CD4-positive, alpha-beta T cell (primary cell): Measurements from ENCODE around the gene GAREM1. TPM values are rescaled to one million over a fixed set of nuclear protein-coding genes. Genes with fewer than 3 reads are reported as not detected.

Experiments
- ATAC-seq: fragments of 200-7000 bp; cut with Tn5 transposase; one replicate; pipeline ENCODE4 v1.10.0; 2022; ENCODE audit warnings: mild to moderate bottlenecking; ENCODE audit not compliant: poor library complexity
- CTCF ChIA-PET: fragments of 350-600 bp; sonication (Branson Sonifier 250); formaldehyde crosslinking; loops from one replicate; lab custom pipeline; 2021; ENCODE audit warnings: antibody characterized with exemption, inconsistent platforms; lab: Charles Lee
- POLR2A ChIA-PET: fragments of 350-600 bp; sonication (Branson Sonifier 250); formaldehyde crosslinking; loops from one replicate; lab custom pipeline; 2021; ENCODE audit warnings: antibody characterized with exemption, inconsistent platforms; lab: Charles Lee
- DNase-seq, 14 experiments: peaks; one replicate each; pipeline ENCODE4 v3.0.0-alpha.2; 2013 to 2020; ENCODE audit warnings: mixed read lengths in 2 of 14
- H3K27ac ChIP-seq, 2 donors: one replicate each; pipeline versions ENCODE4 v1.5.1 to v1.7.0; 2013; ENCODE audit warnings: low read length in 2 of 2, low read depth in 1 of 2, mild to moderate bottlenecking in 1 of 2
- H3K27me3 ChIP-seq, 2 experiments: 1 replicate in 1 of 2; 2 replicates in 1 of 2; pipeline versions ENCODE4 v1.6.1 to v1.7.0; 2013; ENCODE audit warnings: low read length in 2 of 2, control low read depth in 1 of 2, mild to moderate bottlenecking in 1 of 2, moderate library complexity in 1 of 2; ENCODE audit not compliant: insufficient read depth in 2 of 2, control insufficient read depth in 1 of 2
- H3K36me3 ChIP-seq: one replicate; pipeline ENCODE4 v1.6.1; 2013; ENCODE audit warnings: low read length, control low read depth; ENCODE audit not compliant: insufficient read depth
- H3K4me1 ChIP-seq: one replicate; pipeline ENCODE4 v1.6.1; 2013; ENCODE audit warnings: low read length, control low read depth; ENCODE audit not compliant: insufficient read depth
- H3K4me3 ChIP-seq: one replicate; pipeline ENCODE4 v1.5.1; 2013; ENCODE audit warnings: mild to moderate bottlenecking, low read length, moderate library complexity
- H3K9me3 ChIP-seq, 2 experiments: 1 replicate in 1 of 2; 2 replicates in 1 of 2; pipeline versions ENCODE4 v1.6.1 to v1.7.0; 2013; ENCODE audit warnings: low read length in 2 of 2, mild to moderate bottlenecking in 2 of 2, control low read depth in 1 of 2, moderate library complexity in 1 of 2; ENCODE audit not compliant: control insufficient read depth in 1 of 2, insufficient read depth in 1 of 2
- H3K27ac Mint-ChIP-seq: one replicate; pipeline ENCODE4 v1.8.0; 2020; ENCODE audit warnings: mixed read lengths
- H3K27me3 Mint-ChIP-seq: one replicate; pipeline ENCODE4 v1.8.0; 2021; ENCODE audit warnings: mixed read lengths
- H3K36me3 Mint-ChIP-seq: one replicate; pipeline ENCODE4 v1.8.0; 2021; ENCODE audit warnings: low read depth, mixed read lengths
- H3K4me1 Mint-ChIP-seq: one replicate; pipeline ENCODE4 v1.8.0; 2021; ENCODE audit warnings: low read depth, mixed read lengths
- H3K4me3 Mint-ChIP-seq: one replicate; pipeline ENCODE4 v1.8.0; 2020; ENCODE audit warnings: mild to moderate bottlenecking, mixed read lengths
- H3K9me3 Mint-ChIP-seq: one replicate; pipeline ENCODE4 v1.8.0; 2020; ENCODE audit warnings: mixed read lengths
- intact Hi-C, 2 experiments: fragments of 100-400 bp; cut with DNase I in 1 of 2; cut with micrococcal nuclease in 1 of 2; formaldehyde crosslinking; loops; one replicate each; pipeline versions ENCODE4 v1.15.1 to v1.9.0; 2023 to 2025; cut with DNase I, micrococcal nuclease
- total RNA-seq, 174 experiments: library from RNA in 2 of 174; stranded (reverse) in 2 of 174; gene quantifications; one replicate each; pipeline ENCODE4 v1.2.3 and lab custom pipeline; 2021 to 2026
- TF ChIP-seq, protein P1 (sequence below): fragments of 200-600 bp; IDR thresholded peaks from one replicate; pipeline ENCODE4 v1.8.0; 2022; ENCODE audit warnings: antibody characterized with exemption, mild to moderate bottlenecking

GAREM1 gene
- total RNA-seq, 2 experiments from 2014 or later: 0.14 to 0.34 TPM

GRCh38 chr18:32373995-32374394, 96.7 kb downstream of the GAREM1 start:
- H3K4me1 Mint-ChIP-seq: no peaks in the 10 kb centered on the region
- ATAC-seq: no peak
- peaks cover 0 to 3% of the 10 kb centered on the region in 2 experiments for H3K9me3 ChIP-seq
- peaks cover 24% of the 10 kb centered on the region for H3K27me3 Mint-ChIP-seq
- TF ChIP-seq, protein P1, sequence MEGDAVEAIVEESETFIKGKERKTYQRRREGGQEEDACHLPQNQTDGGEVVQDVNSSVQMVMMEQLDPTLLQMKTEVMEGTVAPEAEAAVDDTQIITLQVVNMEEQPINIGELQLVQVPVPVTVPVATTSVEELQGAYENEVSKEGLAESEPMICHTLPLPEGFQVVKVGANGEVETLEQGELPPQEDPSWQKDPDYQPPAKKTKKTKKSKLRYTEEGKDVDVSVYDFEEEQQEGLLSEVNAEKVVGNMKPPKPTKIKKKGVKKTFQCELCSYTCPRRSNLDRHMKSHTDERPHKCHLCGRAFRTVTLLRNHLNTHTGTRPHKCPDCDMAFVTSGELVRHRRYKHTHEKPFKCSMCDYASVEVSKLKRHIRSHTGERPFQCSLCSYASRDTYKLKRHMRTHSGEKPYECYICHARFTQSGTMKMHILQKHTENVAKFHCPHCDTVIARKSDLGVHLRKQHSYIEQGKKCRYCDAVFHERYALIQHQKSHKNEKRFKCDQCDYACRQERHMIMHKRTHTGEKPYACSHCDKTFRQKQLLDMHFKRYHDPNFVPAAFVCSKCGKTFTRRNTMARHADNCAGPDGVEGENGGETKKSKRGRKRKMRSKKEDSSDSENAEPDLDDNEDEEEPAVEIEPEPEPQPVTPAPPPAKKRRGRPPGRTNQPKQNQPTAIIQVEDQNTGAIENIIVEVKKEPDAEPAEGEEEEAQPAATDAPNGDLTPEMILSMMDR: no peak
- intact Hi-C loops: no loop called here
- no peaks in the 10 kb centered on the region for H3K36me3 Mint-ChIP-seq
- no peak overlapping the region for H3K27ac Mint-ChIP-seq
- H3K27me3 ChIP-seq: peaks cover 0 to 3% of the 10 kb centered on the region in 2 experiments
- ChIA-PET CTCF (no interaction called here), POLR2A (no interaction called here)
- H3K9me3 Mint-ChIP-seq: no peaks in the 10 kb centered on the region
- H3K36me3 ChIP-seq: no peaks in the 10 kb centered on the region
- no peak overlapping the region for H3K27ac ChIP-seq
- H3K4me3 ChIP-seq: no peak overlapping the region
- H3K4me1 ChIP-seq: no peaks in the 10 kb centered on the region
- H3K4me3 Mint-ChIP-seq: no peak overlapping the region
- DNase-seq: no peak

DNA sequence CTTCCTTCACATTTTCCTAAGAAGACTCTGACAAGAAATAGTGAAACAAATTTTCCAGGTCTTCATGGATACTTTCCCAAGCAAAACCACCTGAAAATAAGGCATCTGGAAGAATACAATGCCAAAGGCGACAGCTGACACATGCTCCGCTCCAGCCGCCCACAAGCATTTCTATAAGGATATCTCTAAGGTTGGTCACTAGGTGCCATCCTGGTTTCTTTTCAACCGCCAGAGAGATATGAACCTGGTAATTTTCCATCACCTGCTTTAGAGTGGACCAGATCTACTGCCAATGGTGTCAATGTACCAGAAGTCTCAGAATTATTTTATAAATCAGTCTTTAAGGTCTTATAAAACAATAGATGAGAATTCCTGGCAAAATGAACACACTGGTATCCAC, 97.2 kb downstream of the GAREM1 start:
- H3K27me3 ChIP-seq: peaks cover 0 to 3% of the 10 kb centered on the region in 2 experiments
- peaks cover 0 to 3% of the 10 kb centered on the region in 2 experiments for H3K9me3 ChIP-seq
- no peaks in the 10 kb centered on the region for H3K4me1 Mint-ChIP-seq
- no peak overlapping the region for H3K27ac Mint-ChIP-seq
- TF ChIP-seq, protein P1: no peak
- peaks cover 19% of the 10 kb centered on the region for H3K27me3 Mint-ChIP-seq
- ChIA-PET CTCF (no interaction called here), POLR2A (no interaction called here)
- ATAC-seq (no peak), DNase-seq (no peak)
- intact Hi-C loops: no loop called here
- H3K27ac ChIP-seq: no peak overlapping the region
- no peak overlapping the region for H3K4me3 ChIP-seq
- H3K4me3 Mint-ChIP-seq: no peak overlapping the region
- no peaks in the 10 kb centered on the region for H3K4me1 ChIP-seq
- no peaks in the 10 kb centered on the region for H3K36me3 ChIP-seq
- H3K9me3 Mint-ChIP-seq: no peaks in the 10 kb centered on the region
- no peaks in the 10 kb centered on the region for H3K36me3 Mint-ChIP-seq

DNA sequence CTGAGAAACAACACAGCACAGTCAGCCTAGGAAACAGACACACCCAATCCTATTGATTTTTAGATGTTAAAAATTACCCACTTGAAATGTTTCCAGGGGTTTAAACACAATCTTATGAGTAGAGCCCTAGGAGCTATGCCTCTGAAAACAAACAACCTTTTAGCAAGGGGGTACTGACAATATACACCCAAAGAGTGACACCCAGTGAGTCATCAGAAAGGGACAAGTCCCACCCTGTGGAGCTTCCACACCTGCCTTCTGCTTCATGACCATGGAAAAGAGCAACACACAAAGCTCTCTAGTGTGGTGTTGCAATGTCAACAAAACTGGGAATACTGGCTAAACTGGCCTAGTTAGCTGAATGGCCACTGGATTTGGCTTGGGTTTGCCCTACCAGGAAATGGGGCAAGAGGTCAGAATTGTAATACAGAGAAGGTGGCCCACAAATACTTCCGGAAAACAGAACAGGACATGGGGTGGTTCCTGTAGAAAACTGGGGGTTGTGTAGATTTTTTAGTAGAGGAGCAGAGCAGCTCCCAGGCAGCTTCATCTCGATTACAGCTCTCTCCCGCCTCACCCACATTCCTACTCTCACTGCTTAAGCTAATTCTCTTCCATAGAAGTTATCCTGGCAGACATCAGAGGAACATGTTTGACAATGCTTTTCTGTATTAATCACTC, 98.2 kb downstream of the GAREM1 start:
- no peaks in the 10 kb centered on the region for H3K36me3 ChIP-seq
- TF ChIP-seq, protein P1: no peak
- H3K27me3 ChIP-seq: peaks cover 0 to 3% of the 10 kb centered on the region in 2 experiments
- no peaks in the 10 kb centered on the region for H3K4me1 ChIP-seq
- Mint-ChIP-seq H3K9me3 (no peaks in the 10 kb centered on the region), H3K4me3 (no peak overlapping the region), H3K27ac (no peak overlapping the region), H3K4me1 (no peaks in the 10 kb centered on the region), H3K27me3 (peaks cover 24% of the 10 kb centered on the region), H3K36me3 (no peaks in the 10 kb centered on the region)
- ChIA-PET POLR2A (no interaction called here), CTCF (no interaction called here)
- no peak overlapping the region for H3K27ac ChIP-seq
- DNase-seq (no peak), ATAC-seq (no peak)
- peaks cover 0 to 2% of the 10 kb centered on the region in 2 experiments for H3K9me3 ChIP-seq
- H3K4me3 ChIP-seq: no peak overlapping the region
- intact Hi-C loops: no loop called here
